Islet precursor cell (in vitro differentiated cells): Measurements from ENCODE around the gene C16orf92.

Experiments used
- DNase-seq: peaks from one replicate; pipeline ENCODE4 v3.0.0-alpha.2; 2018

Gene C16orf92

DNA sequence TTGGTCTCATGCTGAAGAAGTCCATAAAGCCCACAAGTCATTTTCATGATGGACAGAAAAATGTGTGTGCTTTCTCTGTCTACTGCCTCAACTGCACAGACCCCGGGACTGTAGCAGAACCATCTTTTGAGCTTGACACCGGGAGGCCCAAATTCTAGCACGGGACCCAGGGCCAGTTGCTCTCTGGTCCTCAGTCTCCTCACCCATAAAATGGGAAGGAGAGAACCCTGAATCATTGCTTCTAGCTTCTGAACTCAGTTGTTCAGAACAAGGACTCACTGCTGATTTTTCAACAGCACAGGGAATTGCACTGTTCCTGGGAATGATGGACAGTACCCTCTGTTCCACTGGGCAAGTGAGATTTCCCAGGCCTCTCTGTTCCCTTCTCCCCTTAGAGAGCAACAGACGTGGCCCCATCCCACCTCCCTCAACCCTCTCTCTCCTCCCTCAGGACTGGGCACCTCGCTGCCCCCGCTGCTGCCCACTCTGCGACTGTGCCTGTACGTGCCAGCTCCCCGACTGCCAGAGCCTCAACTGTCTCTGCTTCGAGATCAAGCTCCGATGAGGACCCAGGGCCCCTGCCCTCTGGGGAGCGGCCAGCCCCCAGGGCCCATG is 40.4 kb downstream of the C16orf92 start:
- DNase-seq, result no peak

- DNase-seq, result peak; percentile 70
Measured at GRCh38 chr16:30063893-30064728, 41.1 kb downstream of the C16orf92 start.

- DNase-seq, result no peak
Measured at GRCh38 chr16:30064729-30065101, 41.7 kb downstream of the C16orf92 start.

- DNase-seq, result peak; percentile 99
Measured at GRCh38 chr16:30065102-30065942, 42.3 kb downstream of the C16orf92 start, which contains the start of gene ALDOA. TSS of gene ALDOA (plus strand) at chr16:30065760. CDS start at chr16:30066898, 1,138 bp downstream.

DNA sequence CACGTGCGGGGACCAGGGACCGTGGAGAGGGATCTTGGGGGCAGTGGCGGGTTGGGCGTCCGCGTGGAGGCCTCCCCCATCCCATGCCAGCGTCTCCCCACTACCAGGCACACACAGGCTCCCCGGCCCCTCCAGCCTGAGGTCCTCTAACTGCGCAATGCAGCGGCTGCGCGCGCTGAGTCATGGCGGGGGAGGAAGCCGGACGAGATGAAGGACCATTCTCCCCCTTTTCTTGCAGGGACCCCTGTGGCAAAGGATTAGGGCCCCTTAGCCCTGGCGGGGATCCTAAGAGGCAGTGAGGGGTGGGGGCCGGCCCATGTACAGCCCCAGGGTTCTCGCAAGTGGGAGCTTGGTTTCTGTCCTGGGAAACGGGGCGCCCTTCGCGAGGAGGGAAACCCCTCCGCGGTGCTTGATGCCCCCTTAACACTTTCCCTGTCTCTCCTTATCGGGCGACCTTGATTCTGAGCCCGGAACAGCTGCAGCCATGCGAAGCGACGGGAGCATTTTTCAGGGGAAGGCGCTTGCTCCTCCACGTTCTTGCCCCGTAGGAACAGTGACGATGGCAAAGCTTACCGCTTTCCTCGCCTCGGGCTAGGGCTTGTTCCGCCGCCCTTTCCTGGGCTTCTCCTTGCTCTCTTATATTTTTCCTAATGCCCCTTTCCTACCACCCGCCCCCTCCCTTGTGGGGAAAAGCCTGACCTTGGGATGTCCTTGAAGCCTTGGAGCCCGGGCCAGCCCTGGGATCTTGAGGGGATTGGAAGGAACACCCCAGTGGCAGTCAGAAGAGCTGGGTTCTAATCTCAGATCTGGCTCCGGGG is 43.2 kb downstream of the C16orf92 start:
- no peak for DNase-seq

- no peak for DNase-seq
Measured at GRCh38 chr16:30066761-30067583, 44.0 kb downstream of the C16orf92 start.

GRCh38 chr16:30067584-30067916 is 44.6 kb downstream of the C16orf92 start:
- no peak for DNase-seq

DNA sequence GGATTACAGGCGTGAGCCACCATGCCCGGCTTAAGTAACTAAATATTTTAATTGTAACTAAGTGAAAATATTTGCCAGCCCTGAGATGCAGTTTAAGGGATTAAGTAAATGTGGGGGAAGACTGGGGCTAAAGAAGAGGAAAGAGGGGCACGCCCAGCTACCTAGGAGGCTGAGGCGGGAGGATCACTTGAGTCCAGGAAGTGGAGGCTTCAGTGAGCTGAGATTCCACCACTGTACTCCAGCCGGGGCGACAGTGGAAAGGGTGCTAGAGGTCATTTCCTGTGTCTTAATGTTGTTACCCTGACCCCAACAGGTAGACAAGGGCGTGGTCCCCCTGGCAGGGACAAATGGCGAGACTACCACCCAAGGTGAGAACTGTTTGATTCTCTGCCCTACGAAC is 45.3 kb downstream of the C16orf92 start:
- no peak for DNase-seq

GRCh38 chr16:30068750-30069610 is 46.0 kb downstream of the C16orf92 start:
- DNase-seq, result no peak

- DNase-seq, result no peak
Measured at GRCh38 chr16:30069611-30070462, 46.8 kb downstream of the C16orf92 start.

- no peak for DNase-seq
Measured at GRCh38 chr16:30070490-30070889, 47.5 kb downstream of the C16orf92 start.
